ENCODE measurements around the gene CYBC1.
A peak's percentile ranks its signal among the peaks of the same experiment; 100 is the strongest.

The CYBC1 gene

DNA sequence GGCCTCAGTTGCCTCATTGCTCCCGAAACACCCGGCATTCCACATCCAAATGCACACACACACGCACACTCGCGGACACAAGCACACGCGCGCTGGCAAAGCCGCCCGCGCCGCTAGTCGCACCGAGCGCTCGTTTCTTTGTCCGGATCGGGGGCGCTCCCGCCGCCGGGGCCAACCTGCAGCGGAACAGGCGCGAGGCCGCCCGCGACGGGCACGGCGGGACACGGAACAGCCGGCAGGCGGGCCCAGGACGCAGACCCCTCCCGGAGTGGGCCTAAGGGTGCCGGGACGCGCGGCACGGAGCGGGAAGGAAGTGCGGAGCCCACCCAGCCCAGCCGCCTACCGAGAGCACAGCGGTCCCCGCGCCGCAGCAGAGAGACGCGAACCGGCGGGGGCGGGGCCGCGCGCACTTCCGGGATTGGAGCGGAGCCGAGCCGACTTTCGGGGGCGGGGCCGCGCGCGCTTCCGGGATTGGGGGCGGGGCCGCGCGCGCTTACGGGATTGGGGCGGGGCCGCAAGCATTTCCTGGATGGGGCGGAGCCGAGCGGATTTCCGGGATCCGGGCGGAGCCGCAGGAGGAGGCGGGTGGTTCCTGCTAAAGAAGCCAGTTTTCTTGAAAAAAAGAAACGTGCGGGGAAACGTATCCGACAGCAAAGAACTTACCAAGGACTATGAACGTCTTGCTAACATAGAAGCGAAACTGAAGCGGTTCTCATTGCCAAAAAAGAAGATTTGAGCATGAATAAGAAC is at the start of gene CYBC1:
Gene CYBC1, minus strand, starts transcription at position 396 of the 750 bp plus-strand sequence. CDS start 1,498 bp downstream, outside the sequence.
- DNase-seq (ENCODE audit: low read depth in 2 of 2, low spot score in 1 of 2): peak; percentile 86 to 89

DNA sequence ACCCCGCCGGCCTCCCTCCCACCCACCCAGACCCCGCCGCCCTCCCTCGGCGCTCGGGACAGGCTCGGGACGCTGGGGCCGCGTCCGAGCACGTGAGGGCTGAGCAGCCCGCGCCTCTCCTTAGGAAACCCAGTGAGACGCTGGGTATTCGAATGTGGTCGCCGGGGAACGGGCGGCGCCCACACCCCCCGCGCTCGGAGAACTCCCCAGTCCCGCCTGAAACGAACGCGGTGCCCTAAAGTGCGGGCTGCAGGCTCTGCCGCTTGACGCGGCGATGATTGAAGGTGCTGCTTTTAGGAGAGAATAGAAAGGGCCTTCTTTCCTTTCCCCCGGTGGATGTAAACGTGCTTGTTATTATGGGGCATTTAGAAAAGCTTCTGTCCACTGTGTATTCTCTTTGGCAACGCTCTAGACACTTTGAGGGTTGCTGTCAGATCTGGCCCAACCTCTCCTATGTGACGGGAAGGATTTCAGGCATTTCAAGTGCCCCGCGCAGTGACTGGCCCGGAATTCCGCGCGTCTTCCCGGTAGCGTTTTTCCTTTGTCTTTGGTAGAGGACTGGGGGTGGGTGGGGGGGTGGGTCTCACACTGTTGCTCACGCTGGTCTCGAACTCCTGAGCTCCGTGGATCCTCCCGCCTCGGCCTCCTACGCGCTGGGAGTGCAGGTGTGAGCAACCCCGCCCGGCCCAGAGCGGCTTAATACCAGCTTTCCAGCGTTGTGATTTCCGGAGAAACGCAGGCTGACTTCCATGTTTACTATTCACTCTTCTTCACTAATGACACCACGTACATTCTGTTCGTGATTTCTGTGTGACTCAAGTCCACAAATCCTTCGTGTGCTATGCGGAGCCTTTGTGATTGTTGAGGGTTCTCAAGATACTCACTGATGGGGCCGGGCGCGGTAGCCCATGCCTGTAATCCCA is 47.2 kb upstream of the CYBC1 start:
- peak in 1 of 2 donors; percentile 16 for DNase-seq (ENCODE audit: low read depth in 2 of 2, low spot score in 1 of 2)

DNA sequence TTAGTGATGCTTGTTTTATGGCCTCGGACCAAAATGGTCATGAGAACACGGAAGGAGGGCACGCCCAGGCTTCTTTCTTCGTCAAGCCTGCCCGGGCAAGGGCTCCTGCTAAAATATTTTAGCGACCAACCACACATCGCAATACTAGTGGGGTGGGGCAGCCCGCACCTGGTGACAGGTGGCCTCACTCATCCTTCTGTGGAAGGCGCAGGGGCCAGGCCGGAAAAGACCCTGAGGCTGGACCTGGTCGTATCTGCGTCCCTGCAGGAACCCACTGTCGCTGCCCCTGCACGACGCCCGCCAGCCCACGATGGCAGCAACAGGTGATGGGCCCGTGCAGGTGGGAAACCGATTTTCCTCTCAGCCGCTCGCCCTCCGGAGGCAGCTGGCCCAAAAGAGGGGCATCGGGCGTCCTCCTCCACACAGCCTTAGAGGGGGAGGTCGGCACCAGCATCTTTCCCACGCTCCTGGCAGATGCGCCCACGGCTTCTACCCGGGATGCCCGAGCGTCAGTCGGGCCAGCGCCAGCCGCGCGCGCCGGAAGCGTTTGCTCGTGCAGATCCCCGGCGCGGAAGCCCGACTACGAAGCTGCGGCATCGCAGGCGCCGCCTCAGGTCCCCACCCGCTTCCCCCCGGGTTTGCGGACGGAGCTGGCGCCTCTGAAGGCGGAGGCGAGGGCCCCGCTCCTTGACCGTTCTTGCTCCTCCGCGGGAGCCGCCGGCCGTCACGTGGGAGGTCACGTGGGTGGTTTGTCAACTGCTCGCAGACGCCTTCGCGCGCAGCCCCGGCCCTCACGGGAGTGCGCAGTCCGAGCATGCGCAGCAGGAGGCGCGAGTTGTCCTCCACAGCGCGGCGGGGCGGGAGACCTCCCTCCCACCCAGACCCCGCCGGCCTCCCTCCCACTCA is 46.2 kb upstream of the CYBC1 start:
- peak; percentile 74 to 81 for DNase-seq (ENCODE audit: low read depth in 2 of 2, low spot score in 1 of 2)

DNA sequence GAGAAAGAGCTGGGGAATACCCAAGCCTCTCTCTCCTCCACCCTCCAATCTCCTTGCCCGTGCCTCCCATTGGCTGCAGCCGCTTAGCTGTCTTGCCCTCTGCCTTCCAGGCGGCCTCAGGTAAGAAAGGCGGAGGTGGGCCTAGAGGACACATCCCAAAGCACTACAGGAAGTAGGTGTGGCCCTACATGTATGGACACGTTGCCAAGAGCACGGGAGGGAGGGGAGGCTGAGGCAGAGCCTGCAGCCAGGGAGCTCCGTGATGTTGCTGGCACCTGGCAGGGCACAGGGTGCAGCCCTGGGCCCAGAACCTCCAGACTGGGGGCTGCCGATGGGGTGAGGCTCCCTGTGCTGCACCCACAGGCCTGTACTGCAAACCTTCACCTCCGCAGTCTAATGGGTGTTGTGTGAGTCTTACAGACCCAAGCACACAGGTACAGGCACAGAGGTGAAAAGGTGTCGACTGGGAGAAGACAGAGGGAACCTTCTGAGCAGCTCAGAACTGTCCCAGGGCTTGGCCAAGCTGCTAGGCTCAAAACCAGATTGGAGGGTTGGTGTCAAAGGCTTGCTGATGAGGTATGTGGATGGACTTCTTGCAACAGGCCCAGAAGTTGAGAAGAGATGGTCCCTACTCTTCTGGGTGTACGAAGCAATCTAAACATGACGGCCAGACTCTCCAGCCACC is 45.4 kb upstream of the CYBC1 start:
- no peak for DNase-seq (ENCODE audit: low read depth in 2 of 2, low spot score in 1 of 2)

DNA sequence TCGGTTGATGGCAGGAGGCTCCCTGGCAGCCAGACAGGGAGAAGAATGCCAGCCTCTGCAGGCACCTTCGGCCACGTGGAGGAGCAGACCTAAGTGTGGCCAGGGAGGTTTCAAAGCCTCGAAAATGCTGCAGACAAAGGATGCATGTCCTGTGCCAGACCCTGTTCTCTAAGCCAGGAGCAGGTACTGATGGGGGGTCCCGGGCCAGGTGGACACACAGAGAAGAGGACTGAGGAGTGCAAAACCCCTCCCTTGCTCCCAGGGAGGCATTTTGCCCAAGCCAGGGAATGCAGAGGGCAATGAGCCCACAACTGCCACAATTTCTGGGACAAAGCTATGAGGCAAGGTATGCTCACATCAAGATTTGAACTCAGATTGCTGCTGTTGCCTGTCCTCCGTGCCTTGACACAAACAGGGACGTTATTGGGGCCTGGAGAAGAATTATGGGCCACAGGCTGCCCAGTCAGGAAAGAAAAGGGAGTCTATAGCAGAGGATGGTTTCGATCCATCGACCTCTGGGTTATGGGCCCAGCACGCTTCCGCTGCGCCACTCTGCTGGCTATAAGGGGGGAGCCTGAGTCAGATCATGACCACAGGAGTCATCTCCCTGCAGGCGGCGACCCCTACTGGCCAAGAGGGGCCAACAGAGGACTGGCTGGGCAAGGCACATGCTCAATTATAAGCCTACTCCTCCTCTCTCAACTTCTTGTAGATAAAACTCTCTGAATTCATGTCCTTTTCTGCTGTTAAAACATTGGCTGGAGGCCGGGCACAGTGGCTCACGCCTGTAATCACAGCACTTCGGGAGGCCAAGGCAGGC is 43.9 kb upstream of the CYBC1 start:
- peak; percentile 81 to 83 for DNase-seq (ENCODE audit: low read depth in 2 of 2, low spot score in 1 of 2)

- DNase-seq (ENCODE audit: low read depth in 2 of 2, low spot score in 1 of 2): no peak
Measured at GRCh38 chr17:82493226-82493781, 42.8 kb upstream of the CYBC1 start.

GRCh38 chr17:82492643-82493225 is 42.2 kb upstream of the CYBC1 start:
- DNase-seq (ENCODE audit: low read depth in 2 of 2, low spot score in 1 of 2): no peak

- DNase-seq (ENCODE audit: low read depth in 2 of 2, low spot score in 1 of 2): no peak
Measured at GRCh38 chr17:82491533-82491932, 41.0 kb upstream of the CYBC1 start.

- DNase-seq (ENCODE audit: low read depth in 2 of 2, low spot score in 1 of 2): no peak
Measured at GRCh38 chr17:82491196-82491530, 40.6 kb upstream of the CYBC1 start.

DNA sequence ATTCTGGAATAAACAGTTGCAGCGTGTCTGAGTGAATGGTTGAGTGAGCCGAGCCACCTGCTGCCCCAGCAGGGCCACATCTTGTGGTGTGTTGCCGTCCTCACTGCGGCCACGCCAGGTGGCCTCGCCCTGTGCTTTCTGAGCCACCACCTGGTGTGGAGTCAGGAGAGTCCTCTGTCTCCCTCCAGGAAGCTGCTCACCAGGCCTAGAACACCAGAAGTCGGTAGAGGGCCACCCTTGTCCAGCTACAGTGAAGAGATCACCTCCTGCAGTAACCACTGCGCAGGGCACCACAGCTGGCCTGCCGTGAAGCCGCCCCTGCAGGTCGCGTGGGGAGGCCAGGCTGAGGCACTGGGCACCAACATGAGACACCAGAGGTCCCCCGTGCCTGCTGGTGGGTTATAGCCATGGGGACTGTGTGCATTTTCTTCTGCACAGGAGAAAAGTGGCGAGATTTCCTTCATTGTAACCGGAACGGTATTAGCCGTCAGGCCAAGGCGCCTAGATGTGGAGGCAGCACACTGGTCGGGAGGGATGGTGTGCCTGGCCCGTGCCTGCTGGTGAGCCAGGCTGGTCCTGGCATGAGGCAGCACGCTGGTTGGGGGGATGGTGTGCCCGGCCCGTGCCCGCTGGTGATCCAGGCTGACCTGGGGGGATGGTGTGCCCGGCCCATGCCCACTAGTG is 40.1 kb upstream of the CYBC1 start:
- DNase-seq (ENCODE audit: low read depth in 2 of 2, low spot score in 1 of 2): no peak

DNA sequence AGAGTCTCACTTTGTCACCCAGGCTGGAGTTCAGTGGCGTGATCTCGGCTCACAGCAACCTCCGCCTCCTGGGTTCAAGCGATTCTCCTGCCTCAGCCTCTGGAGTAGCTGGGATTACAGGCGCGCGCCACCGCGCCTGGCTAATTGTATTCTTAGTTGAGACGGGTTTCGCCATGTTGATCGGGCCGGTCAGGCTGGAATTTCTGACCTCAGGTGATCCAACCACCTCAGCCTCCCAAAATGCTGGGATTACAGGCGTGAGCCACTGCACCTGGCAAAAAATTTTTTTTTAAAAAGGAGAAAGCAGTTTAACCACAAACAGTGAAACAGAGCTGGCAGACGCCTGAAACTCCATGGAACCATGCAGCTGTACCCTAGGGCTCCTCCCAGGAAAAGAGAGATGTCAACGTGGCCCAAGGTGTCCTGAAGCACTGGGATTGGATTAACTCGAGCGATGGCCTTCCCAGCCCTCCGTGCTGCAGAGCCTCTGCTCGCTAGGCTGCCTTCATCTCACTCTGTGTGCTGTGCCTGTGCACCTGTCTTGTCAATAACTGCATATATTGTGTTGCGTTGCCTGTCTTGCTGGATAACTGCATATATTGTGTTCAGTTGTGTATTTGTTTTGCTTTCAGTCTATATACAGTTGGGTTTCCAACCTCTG is 39.4 kb upstream of the CYBC1 start:
- no peak for DNase-seq (ENCODE audit: low read depth in 2 of 2, low spot score in 1 of 2)

DNA sequence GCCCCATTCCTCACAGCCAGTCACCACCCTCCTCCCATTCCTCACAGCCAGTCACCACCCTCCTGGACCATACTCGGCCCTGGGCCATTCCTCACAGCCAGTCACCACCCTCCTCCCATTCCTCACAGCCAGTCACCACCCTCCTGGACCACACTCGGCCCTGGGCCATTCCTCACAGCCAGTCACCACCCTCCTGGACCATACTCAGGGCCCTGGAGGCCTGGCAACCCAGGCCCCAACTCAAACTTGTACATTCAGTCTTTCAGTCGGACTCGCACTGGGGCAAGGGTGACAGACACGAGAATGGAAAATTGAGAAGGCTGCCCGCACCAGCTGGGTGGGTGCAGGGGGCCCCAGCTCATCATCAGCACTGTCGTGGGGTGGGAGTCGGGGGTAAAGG is 38.6 kb upstream of the CYBC1 start:
- DNase-seq (ENCODE audit: low read depth in 2 of 2, low spot score in 1 of 2): no peak

DNA sequence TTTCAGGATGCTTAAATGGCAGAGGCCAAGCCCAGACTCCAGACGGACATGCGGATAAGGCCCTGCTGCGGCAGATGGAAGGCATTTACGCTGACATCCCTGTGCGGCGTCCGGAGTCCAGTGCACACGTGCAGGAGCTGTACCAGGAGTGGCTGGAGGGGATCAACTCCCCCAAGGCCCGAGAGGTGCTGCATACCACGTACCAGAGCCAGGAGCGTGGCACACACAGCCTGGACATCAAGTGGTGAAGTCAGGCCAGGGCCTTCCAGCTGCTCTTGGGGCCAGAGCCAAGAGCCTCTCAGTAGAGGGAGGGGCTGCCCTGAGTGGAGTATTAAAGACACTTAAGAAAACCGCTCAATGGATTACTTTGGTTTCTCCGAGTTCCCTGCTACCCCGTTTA is 37.4 kb upstream of the CYBC1 start:
- DNase-seq (ENCODE audit: low read depth in 2 of 2, low spot score in 1 of 2): no peak

DNA sequence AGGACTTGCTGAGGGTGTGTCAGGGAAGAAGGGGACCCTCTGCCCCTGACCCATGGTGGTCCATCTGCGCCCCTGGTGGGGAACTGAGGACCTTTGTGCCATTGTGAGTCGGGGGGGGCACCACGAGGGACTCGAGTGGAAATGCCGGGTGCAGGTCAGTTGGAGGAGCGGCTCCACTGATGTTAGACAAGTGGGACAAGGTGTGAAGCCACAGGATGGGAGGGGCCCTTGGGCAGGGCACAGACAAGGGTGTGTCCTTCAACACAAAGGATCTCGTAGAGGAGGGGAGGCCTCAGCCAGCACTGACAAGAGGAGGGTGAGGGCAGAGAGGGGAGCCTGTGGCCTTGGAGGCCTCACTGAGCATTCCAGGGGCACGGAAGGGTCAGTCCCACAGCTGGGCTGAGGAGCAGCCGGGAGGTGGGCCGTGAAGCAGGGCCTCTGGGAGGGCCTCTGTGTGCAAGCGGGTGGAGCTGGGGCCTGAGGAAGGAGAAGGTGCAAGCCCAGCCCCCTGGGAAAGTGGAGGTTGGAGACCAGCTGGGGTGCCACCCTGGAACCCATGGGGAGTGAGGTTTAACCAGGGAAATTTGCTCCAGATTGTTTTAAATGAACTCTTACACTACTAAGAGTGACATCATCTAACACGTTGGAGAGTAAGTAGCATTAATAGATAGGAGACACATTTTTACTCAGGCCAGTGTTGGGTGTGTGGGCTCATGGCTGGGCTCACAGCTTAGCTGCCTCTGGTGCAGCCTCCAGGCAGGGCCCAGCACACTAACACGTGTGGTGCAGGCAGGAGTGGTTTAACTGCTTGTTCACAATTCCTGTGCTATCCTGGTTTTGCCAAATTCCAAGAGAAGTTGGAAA is 35.9 kb upstream of the CYBC1 start:
- DNase-seq (ENCODE audit: low read depth in 2 of 2, low spot score in 1 of 2): no peak

- no peak for DNase-seq (ENCODE audit: low read depth in 2 of 2, low spot score in 1 of 2)
Measured at GRCh38 chr17:82483836-82484235, 33.3 kb upstream of the CYBC1 start.

DNA sequence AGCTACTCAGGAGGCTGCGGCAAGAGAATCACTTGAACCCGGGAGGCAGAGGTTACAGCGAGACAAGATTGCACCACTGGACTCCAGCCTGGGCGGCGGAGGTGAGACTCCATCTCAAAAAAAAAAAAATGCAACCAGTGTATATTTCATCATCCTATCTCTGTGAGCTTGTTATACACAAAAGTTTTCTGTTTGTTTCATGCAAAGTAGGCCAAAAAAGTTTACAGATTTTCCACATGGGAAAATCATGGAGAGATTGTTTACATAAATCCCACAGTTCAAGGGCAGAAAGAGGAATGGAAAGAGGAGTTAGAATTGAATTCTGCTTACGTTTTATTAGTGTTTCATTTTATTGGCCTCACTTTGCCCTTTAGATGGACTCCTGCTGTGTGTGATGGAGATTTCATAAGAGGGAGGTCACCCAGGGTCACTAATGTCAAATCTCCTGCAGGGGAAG is 32.7 kb upstream of the CYBC1 start:
- DNase-seq (ENCODE audit: low read depth in 2 of 2, low spot score in 1 of 2): no peak

DNA sequence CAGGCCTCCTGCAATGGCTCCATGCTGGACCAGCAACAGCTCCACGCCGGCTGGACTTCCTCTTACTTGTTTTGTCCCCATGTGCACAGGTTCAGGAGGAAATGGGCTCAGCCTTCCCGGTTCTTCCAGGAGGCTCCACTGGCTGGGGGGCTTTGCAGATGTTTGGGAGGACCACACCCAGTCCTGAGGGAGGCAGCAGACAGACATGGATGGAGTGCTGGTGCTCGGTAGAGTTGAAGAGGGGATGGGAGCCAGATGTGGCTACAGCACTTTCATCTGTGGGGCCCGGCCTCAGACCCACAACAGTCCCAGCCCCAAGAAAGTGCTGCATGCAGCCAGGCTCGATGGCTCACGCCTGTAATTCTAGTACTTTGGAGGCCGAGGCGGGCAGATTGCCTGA is 29.8 kb upstream of the CYBC1 start:
- DNase-seq (ENCODE audit: low read depth in 2 of 2, low spot score in 1 of 2): no peak
